CD8-positive, alpha-beta memory T cell (primary cell): ENCODE data around the gene GCDH. TPM values are rescaled to one million over a fixed set of nuclear protein-coding genes. Genes with fewer than 3 reads are reported as not detected.
"Not testable (repeated sequence)": the region's sequence is repeated elsewhere in the genome, so short reads cannot be mapped to it uniquely, and the experiment has no call there.

Experiments used
- CTCF ChIA-PET: fragments of 350-600 bp; sonication (Branson Sonifier 250); formaldehyde crosslinking; loops from one replicate; lab custom pipeline; 2021; ENCODE audit warnings: antibody characterized with exemption; lab: Charles Lee
- POLR2A ChIA-PET: fragments of 350-600 bp; sonication (Branson Sonifier 250); formaldehyde crosslinking; loops from one replicate; lab custom pipeline; 2021; ENCODE audit warnings: antibody characterized with exemption; lab: Charles Lee
- DNase-seq, 5 donors: peaks; one replicate each; pipeline versions ENCODE4 v3.0.0 to v3.0.0-alpha.2; 2020 to 2022; ENCODE audit warnings: mixed read lengths in 1 of 5
- H3K27ac ChIP-seq: one replicate; pipeline ENCODE4 v1.7.0; 2013; ENCODE audit warnings: low read depth, mild to moderate bottlenecking, low read length, moderate library complexity
- H3K27me3 ChIP-seq: 2 replicates; pipeline ENCODE4 v1.7.0; 2013; ENCODE audit warnings: low read length, mild to moderate bottlenecking; ENCODE audit not compliant: insufficient read depth, poor library complexity, severe bottlenecking
- H3K36me3 ChIP-seq: 2 replicates; pipeline ENCODE4 v1.7.0; 2013; ENCODE audit warnings: mild to moderate bottlenecking, low read length, moderate library complexity; ENCODE audit not compliant: insufficient read depth
- H3K4me1 ChIP-seq: 2 replicates; pipeline ENCODE4 v1.7.0; 2013; ENCODE audit warnings: mild to moderate bottlenecking, low read length, moderate library complexity; ENCODE audit not compliant: insufficient read depth
- H3K4me3 ChIP-seq: 2 replicates; pipeline ENCODE4 v1.7.0; 2013; ENCODE audit warnings: mild to moderate bottlenecking, low read length
- H3K9me3 ChIP-seq: 2 replicates; pipeline ENCODE4 v1.7.0; 2013; ENCODE audit warnings: mild to moderate bottlenecking, low read length
- H3K27ac Mint-ChIP-seq, 8 donors: one replicate each; pipeline ENCODE4 v1.8.0; 2020 to 2021; ENCODE audit warnings: mixed read lengths in 8 of 8, mild to moderate bottlenecking in 6 of 8, inconsistent platforms in 3 of 8, moderate library complexity in 3 of 8
- H3K27me3 Mint-ChIP-seq, 2 donors: one replicate each; pipeline ENCODE4 v1.8.0; 2020 to 2021; ENCODE audit warnings: mixed read lengths in 2 of 2, mild to moderate bottlenecking in 1 of 2, moderate library complexity in 1 of 2
- H3K36me3 Mint-ChIP-seq, 3 donors: one replicate each; pipeline ENCODE4 v1.8.0; 2020 to 2021; ENCODE audit warnings: mixed read lengths in 3 of 3, inconsistent platforms in 1 of 3, mild to moderate bottlenecking in 1 of 3
- H3K4me1 Mint-ChIP-seq, 3 donors: one replicate each; pipeline ENCODE4 v1.8.0; 2020 to 2021; ENCODE audit warnings: mixed read lengths in 3 of 3, inconsistent platforms in 1 of 3, mild to moderate bottlenecking in 1 of 3
- H3K4me3 Mint-ChIP-seq, 7 donors: one replicate each; pipeline ENCODE4 v1.8.0; 2020 to 2021; ENCODE audit warnings: mixed read lengths in 7 of 7, mild to moderate bottlenecking in 6 of 7, moderate library complexity in 4 of 7, inconsistent platforms in 2 of 7
- H3K9me3 Mint-ChIP-seq, 5 donors: one replicate each; pipeline ENCODE4 v1.8.0; 2020 to 2022; ENCODE audit warnings: mixed read lengths in 5 of 5, mild to moderate bottlenecking in 3 of 5, moderate library complexity in 2 of 5, inconsistent platforms in 1 of 5
- polyA plus RNA-seq: library from polyadenylated mRNA; unstranded; fragments of 300-500 nt; fragmentation: Illumina TruSeq; gene quantifications from one replicate; pipeline ENCODE4 v1.2.3, GENCODE V29; 2021
- total RNA-seq, 2 experiments: library from RNA; stranded (reverse); gene quantifications; one replicate each; pipeline ENCODE4 v1.2.3, GENCODE V29; 2021

The GCDH gene
- total RNA-seq (10 to 100 TPM; 59.4 to 60.1 TPM), polyA plus RNA-seq (19.7 TPM)

DNA sequence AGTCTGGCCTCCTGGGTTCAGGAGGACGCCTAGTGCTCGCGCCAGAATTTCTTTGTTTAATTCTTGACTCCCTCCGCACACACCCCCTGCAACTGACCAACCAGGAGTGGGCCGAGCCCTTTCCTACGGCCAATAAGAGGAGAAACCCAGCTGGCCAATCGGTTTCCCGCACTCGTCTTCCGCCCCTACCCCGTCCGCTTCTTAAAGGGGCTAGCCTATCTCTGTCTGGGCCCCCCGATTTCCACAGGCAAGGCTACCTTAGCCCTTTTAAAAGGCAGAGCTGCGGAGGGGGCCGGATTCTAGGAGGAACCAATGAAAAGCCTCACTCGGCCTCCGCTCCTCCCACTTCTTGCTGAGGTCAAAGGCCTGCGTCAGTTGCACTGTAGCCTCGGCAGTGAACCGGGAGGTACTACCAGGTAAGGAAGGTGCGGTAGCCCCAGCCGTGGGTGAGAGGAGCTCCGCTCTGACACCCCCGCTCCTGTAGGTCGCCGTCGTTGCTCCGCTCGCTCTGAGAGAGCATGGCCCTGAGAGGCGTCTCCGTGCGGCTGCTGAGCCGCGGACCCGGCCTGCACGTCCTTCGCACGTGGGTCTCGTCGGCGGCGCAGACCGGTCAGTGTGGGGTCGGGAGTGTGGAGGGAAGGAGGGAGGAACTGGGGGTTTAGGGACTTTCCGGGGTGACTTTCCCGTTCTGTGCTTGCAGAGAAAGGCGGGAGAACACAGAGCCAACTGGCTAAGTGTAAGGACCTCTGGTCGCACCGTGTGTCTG, at the start of gene GCDH:
TSS of gene GCDH (plus strand) at position 374 of the 766 bp plus-strand sequence. CDS start at position 519, 145 bp downstream.
- ChIA-PET POLR2A (interaction anchor here (0.6 to 1.8 kb wide), 17 partner anchors 10 to 728 kb away, joined by 3 to 20 read pairs (median 4); partner anchors contain the start of genes CALR, DNASE2, FARSA and JUNB), CTCF (interaction anchor here (0.7 to 2.2 kb wide), 15 partner anchors 8 to 219 kb away, joined by 3 to 26 read pairs (median 4); partner anchors contain the start of genes DNASE2 and RAD23A)
- H3K9me3 Mint-ChIP-seq: no peaks in the 10 kb centered on the region
- H3K4me1 Mint-ChIP-seq: peaks cover 25 to 45% (median 27%) of the 10 kb centered on the region in 3 donors
- no peaks in the 10 kb centered on the region for H3K27me3 ChIP-seq
- H3K4me3 ChIP-seq: peak within 1 kb of the TSS; percentile 87
- H3K4me1 ChIP-seq: peaks cover 12% of the 10 kb centered on the region
- peak; percentile 92 to 98 (median 97) for DNase-seq
- H3K27me3 Mint-ChIP-seq: peaks cover 0 to 4% of the 10 kb centered on the region in 2 donors
- peak within 1 kb of the TSS; percentile 69 for H3K27ac ChIP-seq
- H3K36me3 Mint-ChIP-seq: peaks cover 4 to 32% (median 7%) of the 10 kb centered on the region in 3 donors
- H3K9me3 ChIP-seq: no peaks in the 10 kb centered on the region
- H3K36me3 ChIP-seq: peaks cover 7% of the 10 kb centered on the region
- peak within 1 kb of the TSS; percentile 82 to 99 (median 98) for H3K27ac Mint-ChIP-seq
- peak within 1 kb of the TSS; percentile 93 to 100 (median 98) for H3K4me3 Mint-ChIP-seq

DNA sequence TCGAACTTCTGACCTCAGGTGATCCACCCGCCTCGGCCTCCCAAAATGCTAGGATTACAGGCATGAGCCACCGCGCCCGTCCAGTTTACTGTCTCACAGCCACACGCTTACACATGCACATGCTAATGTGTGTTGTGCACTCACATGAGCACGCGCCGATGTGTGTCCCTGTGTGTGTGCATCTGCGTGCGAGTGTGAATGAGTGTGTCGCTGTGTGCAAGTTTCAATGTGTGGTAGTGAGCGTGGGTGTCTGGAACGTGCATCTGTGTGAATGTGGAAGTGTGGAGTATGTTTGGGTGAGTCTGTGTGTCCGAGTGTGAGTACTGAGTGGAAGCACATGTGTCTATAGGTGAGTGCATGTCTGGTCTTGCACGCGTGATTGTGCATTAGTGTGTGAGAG, 48.4 kb upstream of the GCDH start:
- H3K4me1 Mint-ChIP-seq: peaks cover 20 to 37% (median 34%) of the 10 kb centered on the region in 3 donors
- no peak overlapping the region for H3K27ac Mint-ChIP-seq
- H3K36me3 Mint-ChIP-seq: peaks cover 0 to 1% (median 0%) of the 10 kb centered on the region in 3 donors
- H3K4me3 ChIP-seq: no peak overlapping the region
- H3K27ac ChIP-seq: no peak overlapping the region
- no peaks in the 10 kb centered on the region for H3K36me3 ChIP-seq
- H3K27me3 ChIP-seq: peaks cover 57% of the 10 kb centered on the region
- peaks cover 58 to 77% of the 10 kb centered on the region in 2 donors for H3K27me3 Mint-ChIP-seq
- H3K4me1 ChIP-seq: peaks cover 28% of the 10 kb centered on the region
- no peak for DNase-seq
- ChIA-PET POLR2A (no interaction called here), CTCF (no interaction called here)
- H3K4me3 Mint-ChIP-seq: no peak overlapping the region
- peaks cover 0 to 10% (median 0%) of the 10 kb centered on the region in 5 donors for H3K9me3 Mint-ChIP-seq
- H3K9me3 ChIP-seq: no peaks in the 10 kb centered on the region

DNA sequence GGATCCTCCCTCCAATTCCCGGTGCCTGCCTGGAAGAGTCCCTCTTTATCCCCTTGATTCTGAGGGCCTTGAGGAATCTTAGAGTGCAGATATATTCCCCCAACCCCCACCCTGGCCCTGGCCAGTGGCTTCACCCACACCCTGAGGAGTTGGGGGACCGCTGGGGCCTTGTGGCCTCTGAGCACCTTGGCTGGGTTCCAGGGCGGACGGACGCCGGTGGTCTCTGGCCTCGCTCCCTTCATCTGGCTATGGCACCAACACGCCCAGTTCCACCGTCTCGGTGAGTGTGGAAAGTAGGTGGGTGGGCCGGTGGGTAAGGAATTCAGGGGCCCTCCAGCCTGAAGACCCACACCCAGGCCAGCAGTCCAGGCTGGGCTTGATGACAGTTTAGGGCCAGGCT, 47.6 kb upstream of the GCDH start:
- POLR2A ChIA-PET: no interaction called here
- H3K9me3 Mint-ChIP-seq: peaks cover 0 to 8% (median 0%) of the 10 kb centered on the region in 5 donors
- H3K4me3 Mint-ChIP-seq: no peak overlapping the region
- Histone ChIP-seq H3K9me3 (no peaks in the 10 kb centered on the region), H3K4me1 (peaks cover 28% of the 10 kb centered on the region), H3K4me3 (no peak overlapping the region), H3K36me3 (no peaks in the 10 kb centered on the region), H3K27ac (no peak overlapping the region), H3K27me3 (peaks cover 50% of the 10 kb centered on the region)
- peaks cover 55 to 77% of the 10 kb centered on the region in 2 donors for H3K27me3 Mint-ChIP-seq
- CTCF ChIA-PET: interaction anchor here (13.0 kb wide), 1 partner anchor 80 kb away, joined by 231 read pairs; no protein-coding TSS in a partner anchor
- H3K4me1 Mint-ChIP-seq: peaks cover 19 to 36% (median 32%) of the 10 kb centered on the region in 3 donors
- H3K36me3 Mint-ChIP-seq: peaks cover 0 to 1% (median 0%) of the 10 kb centered on the region in 3 donors
- no peak for DNase-seq
- H3K27ac Mint-ChIP-seq: peak overlapping the region in 1 of 8 donors; percentile 77

DNA sequence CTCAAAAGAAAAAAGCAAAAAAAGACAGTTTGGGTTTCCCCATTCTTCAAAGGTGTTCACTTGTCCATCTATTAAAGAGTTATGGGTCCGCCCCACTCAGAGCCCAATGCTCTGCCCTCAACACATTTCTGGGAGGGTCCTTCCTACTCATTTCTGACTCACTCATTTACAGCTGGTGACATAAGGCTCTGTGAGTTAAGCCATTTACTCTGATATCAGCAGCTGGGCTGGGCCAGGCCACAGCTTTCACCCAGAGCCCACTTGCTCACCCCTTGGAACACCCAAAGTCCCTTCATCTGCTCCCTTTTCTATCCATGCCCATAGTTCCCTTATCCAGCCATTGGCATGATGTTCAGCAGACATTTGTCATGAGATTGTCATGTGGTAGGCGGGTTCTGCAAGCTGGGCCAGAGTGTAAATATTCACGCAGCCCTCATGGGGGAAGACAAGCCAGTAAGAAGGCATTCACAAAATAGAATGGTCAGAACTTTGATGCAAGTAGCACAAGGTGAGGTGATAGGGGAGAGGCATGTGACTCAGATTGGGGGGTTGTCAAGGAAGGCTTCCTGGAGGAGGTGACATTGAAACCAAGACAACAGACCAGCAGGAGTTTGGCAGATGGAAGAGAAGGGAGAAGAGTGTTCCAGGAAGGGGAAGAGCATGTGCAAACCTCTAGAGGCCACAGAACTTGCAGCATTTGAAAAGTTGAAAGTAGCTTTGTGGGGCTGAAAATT, 46.8 kb upstream of the GCDH start:
- H3K9me3 ChIP-seq: no peaks in the 10 kb centered on the region
- no peaks in the 10 kb centered on the region for H3K36me3 ChIP-seq
- peaks cover 21% of the 10 kb centered on the region for H3K4me1 ChIP-seq
- Mint-ChIP-seq H3K4me3 (no peak overlapping the region), H3K9me3 (peaks cover 0 to 6% (median 0%) of the 10 kb centered on the region in 5 donors), H3K27me3 (peaks cover 50 to 77% of the 10 kb centered on the region in 2 donors), H3K36me3 (peaks cover 0 to 1% (median 0%) of the 10 kb centered on the region in 3 donors), H3K27ac (no peak overlapping the region), H3K4me1 (peaks cover 17 to 30% (median 29%) of the 10 kb centered on the region in 3 donors)
- no peak overlapping the region for H3K27ac ChIP-seq
- no peak for DNase-seq
- H3K4me3 ChIP-seq: no peak overlapping the region
- peaks cover 45% of the 10 kb centered on the region for H3K27me3 ChIP-seq
- CTCF ChIA-PET: interaction anchor here (13.0 kb wide), 1 partner anchor 81 kb away, joined by 231 read pairs; no protein-coding TSS in a partner anchor
- POLR2A ChIA-PET: no interaction called here

DNA sequence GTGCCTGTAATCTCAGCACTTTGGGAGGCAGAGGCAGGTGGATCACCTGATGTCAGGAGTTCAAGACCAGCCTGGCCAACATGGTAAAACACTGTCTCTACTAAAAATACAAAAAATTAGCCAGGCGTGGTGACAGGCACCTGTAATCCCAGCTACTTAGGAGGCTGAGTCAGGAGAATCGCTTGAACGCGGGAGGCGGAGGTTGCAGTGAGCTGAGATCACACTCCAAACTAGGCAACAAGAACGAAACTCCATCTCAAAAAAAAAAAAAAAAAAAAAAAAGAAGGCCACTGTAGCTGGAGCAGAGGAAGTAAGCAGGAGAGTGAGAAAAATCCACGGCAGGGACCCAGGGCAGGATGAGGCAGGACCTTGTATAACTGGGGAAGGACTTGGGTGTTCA, 44.3 kb upstream of the GCDH start:
- H3K9me3 ChIP-seq, H3K4me1 ChIP-seq, H3K36me3 ChIP-seq, H3K4me1 Mint-ChIP-seq, H3K27ac ChIP-seq, DNase-seq, H3K9me3 Mint-ChIP-seq, H3K4me3 ChIP-seq, H3K36me3 Mint-ChIP-seq, H3K27ac Mint-ChIP-seq, POLR2A ChIA-PET, H3K4me3 Mint-ChIP-seq: not testable (repeated sequence)
- H3K27me3 Mint-ChIP-seq: peaks cover 26 to 54% of the 10 kb centered on the region in 2 donors
- peaks cover 21% of the 10 kb centered on the region for H3K27me3 ChIP-seq
- CTCF ChIA-PET: interaction anchor here (0.7 to 13.0 kb wide), 30 partner anchors 9 to 285 kb away, joined by 3 to 231 read pairs (median 4); partner anchors contain the start of genes DNASE2, GCDH, HOOK2 and TRIR

DNA sequence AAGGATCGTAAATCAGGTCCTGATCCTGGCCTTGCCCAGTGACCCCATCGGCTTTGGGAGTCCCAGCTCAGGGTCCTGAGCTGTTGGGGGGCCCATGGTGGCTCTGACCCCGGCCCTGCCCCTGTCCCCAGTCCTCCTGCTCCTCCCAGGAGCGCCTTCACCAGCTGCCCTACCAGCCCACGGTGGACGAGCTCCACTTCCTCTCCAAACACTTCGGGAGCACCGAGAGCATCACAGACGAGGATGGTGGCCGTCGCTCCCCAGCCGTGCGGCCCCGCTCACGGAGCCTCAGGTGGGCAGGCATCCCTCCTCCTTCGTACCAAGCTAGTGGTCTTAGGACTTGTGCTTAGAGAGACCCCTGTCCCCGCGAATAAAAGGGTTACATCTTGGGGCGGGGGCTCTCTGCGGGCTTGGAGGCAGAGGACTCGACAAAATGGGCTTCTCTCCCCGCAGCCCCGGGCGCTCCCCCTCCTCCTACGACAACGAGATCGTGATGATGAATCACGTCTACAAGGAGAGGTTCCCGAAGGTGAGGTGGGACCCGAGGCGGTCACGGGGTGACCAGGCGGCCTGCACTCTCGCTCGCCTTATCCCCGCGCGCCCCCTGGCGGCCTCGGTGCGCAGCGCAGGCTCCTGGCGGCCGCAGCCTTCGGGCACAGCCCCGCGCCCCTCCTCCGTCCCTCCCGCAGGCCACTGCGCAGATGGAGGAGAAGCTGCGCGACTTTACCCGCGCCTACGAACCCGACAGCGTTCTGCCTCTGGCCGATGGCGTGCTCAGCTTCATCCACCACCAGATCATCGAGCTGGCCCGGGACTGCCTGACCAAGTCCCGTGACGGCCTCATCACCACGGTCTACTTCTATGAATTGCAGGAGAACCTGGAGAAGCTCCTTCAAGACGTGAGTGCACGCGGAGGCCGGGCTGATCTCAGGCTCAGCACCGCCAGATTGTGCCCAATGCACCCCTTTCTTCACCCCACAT, 43.5 kb upstream of the GCDH start:
- H3K4me1 ChIP-seq: peaks cover 9% of the 10 kb centered on the region
- POLR2A ChIA-PET: interaction anchor here (0.5 to 0.6 kb wide), 2 partner anchors 72 to 165 kb away, joined by 3 to 7 read pairs; partner anchors contain the start of gene SYCE2
- Mint-ChIP-seq H3K36me3 (no peaks in the 10 kb centered on the region), H3K27ac (no peak overlapping the region), H3K4me3 (peak overlapping the region in 5 of 7 donors; percentile 19 to 82 (median 28)), H3K27me3 (peaks cover 23 to 48% of the 10 kb centered on the region in 2 donors), H3K9me3 (no peaks in the 10 kb centered on the region), H3K4me1 (peaks cover 0 to 8% (median 3%) of the 10 kb centered on the region in 3 donors)
- H3K9me3 ChIP-seq: no peaks in the 10 kb centered on the region
- no peak overlapping the region for H3K27ac ChIP-seq
- peak; percentile 73 to 84 (median 80) for DNase-seq
- H3K4me3 ChIP-seq: no peak overlapping the region
- no peaks in the 10 kb centered on the region for H3K36me3 ChIP-seq
- CTCF ChIA-PET: interaction anchor here (0.6 to 13.0 kb wide), 44 partner anchors 10 to 447 kb away, joined by 3 to 231 read pairs (median 3); partner anchors contain the start of genes DNASE2, GCDH, HOOK2 and MAN2B1
- H3K27me3 ChIP-seq: peaks cover 14% of the 10 kb centered on the region

DNA sequence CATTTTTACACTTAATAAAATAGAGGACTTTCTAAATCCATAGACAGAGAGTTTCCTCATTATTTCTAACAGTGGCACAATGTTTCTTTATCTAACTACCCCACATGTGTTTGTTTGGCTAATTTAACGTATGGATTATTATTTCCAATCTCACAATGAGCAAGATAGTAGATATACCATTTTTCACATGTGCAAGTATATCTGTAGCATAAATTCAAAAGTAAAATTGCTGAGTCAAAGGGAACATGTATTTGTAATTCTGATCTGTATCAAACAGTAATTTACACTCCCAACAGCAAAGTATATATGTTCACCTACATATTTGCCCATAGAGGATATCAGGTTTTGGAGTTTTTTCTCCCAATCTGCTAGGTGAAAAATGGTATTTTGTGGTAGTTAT, 34.3 kb upstream of the GCDH start:
- POLR2A ChIA-PET: no interaction called here

More for the DNA sequence above, 34.3 kb upstream of the GCDH start:
- no peak overlapping the region for H3K4me3 ChIP-seq
- no peaks in the 10 kb centered on the region for H3K4me1 ChIP-seq
- Mint-ChIP-seq H3K9me3 (peaks cover 5 to 15% (median 8%) of the 10 kb centered on the region in 5 donors), H3K27me3 (peaks cover 8 to 10% of the 10 kb centered on the region in 2 donors), H3K36me3 (peaks cover 0 to 5% (median 4%) of the 10 kb centered on the region in 3 donors), H3K4me3 (no peak overlapping the region), H3K4me1 (no peaks in the 10 kb centered on the region), H3K27ac (no peak overlapping the region)
- no peaks in the 10 kb centered on the region for H3K36me3 ChIP-seq
- H3K27ac ChIP-seq: no peak overlapping the region
- no peaks in the 10 kb centered on the region for H3K27me3 ChIP-seq
- DNase-seq: no peak
- CTCF ChIA-PET: no interaction called here
- no peaks in the 10 kb centered on the region for H3K9me3 ChIP-seq
